Erythroblast (primary cell): ENCODE results near the gene SPEM1.

Experiments
- GATA1 ChIP-seq: IDR thresholded peaks from 2 replicates; pipeline ENCODE4 v1.6.1; 2011; ENCODE audit warnings: low read depth, mild to moderate bottlenecking, control low read depth, low read length, moderate library complexity
- POLR2A ChIP-seq: IDR thresholded peaks from 2 replicates; pipeline ENCODE4 v1.6.1; 2011; ENCODE audit warnings: mild to moderate bottlenecking, low read length

- no peak for TF ChIP-seq POLR2A
- no peak for TF ChIP-seq GATA1
These were observed 36.2 kb upstream of the SPEM1 start for GRCh38 chr17:7383742-7384488.
